Measurements from ENCODE around the gene TANC1. TPM values are rescaled to one million over a fixed set of nuclear protein-coding genes. Genes with fewer than 3 reads are reported as not detected.
A peak's percentile ranks its signal among the peaks of the same experiment; 100 is the strongest.

Gene TANC1
- total RNA-seq, 4 donors from 2014 or later = 34.5 to 125 (median 47.0) TPM

- H3K9me3 ChIP-seq = no peaks in the 10 kb centered on the region
- no peaks in the 10 kb centered on the region for H3K27me3 ChIP-seq
- H3K4me1 ChIP-seq = peaks cover 0 to 14% (median 4%) of the 10 kb centered on the region in 4 donors
- peak in 2 of 3 donors; percentile 36 to 55 for TF ChIP-seq POLR2AphosphoS5 (IDR thresholded peaks at IDR 0.05)
- TF ChIP-seq CTCF (IDR thresholded peaks at IDR 0.05) = no peak
- H3K4me3 ChIP-seq = no peak overlapping the region
- intact Hi-C loops (cut with DNase I; ENCODE audit: low total_unique reads) (no loop called here), in situ Hi-C loops (cut with MboI; ENCODE audit: low pct_ligation_motif_present in 1 of 4, low pct_unique_long_range_greater_than_20kb in 1 of 4, low sequenced_read_pairs in 3 of 4) (no loop called here)
- H3K27ac ChIP-seq = peak overlapping the region; percentile 48 to 73 (median 57)
- no peaks in the 10 kb centered on the region for H3K36me3 ChIP-seq
- 48 to 72% methylated on average over 3 to 15 of the region's 15 CpGs for WGBS, 2 donors (ENCODE audit: low coverage in 1 of 2)
- peak; percentile 71 for DNase-seq
Observed at GRCh38 chr2:159209341-159210306, 241.2 kb downstream of the TANC1 start.

- Histone ChIP-seq H3K27me3 (no peaks in the 10 kb centered on the region), H3K4me1 (peaks cover 0 to 14% (median 4%) of the 10 kb centered on the region in 4 donors), H3K4me3 (no peak overlapping the region), H3K36me3 (no peaks in the 10 kb centered on the region), H3K27ac (no peak overlapping the region), H3K9me3 (no peaks in the 10 kb centered on the region)
- in situ Hi-C loops (cut with MboI; ENCODE audit: low pct_ligation_motif_present in 1 of 4, low pct_unique_long_range_greater_than_20kb in 1 of 4, low sequenced_read_pairs in 3 of 4) (no loop called here), intact Hi-C loops (cut with DNase I; ENCODE audit: low total_unique reads) (no loop called here)
- TF ChIP-seq CTCF (IDR thresholded peaks at IDR 0.05) (no peak), POLR2A (IDR thresholded peaks at IDR 0.05) (no peak), EP300 (IDR thresholded peaks at IDR 0.05; ENCODE audit: low read depth) (no peak), POLR2AphosphoS5 (IDR thresholded peaks at IDR 0.05) (no peak)
- WGBS, 2 donors (ENCODE audit: low coverage in 1 of 2) = 80 to 86% methylated on average over 9 to 14 of the region's 14 CpGs
- no peak for DNase-seq
Observed at GRCh38 chr2:159211447-159212396, 243.3 kb downstream of the TANC1 start.

GRCh38 chr2:159213296-159213695, 244.9 kb downstream of the TANC1 start:
- TF ChIP-seq POLR2A (IDR thresholded peaks at IDR 0.05) (no peak), EP300 (IDR thresholded peaks at IDR 0.05; ENCODE audit: low read depth) (no peak), CTCF (IDR thresholded peaks at IDR 0.05) (no peak), POLR2AphosphoS5 (IDR thresholded peaks at IDR 0.05) (no peak)
- in situ Hi-C loops (cut with MboI; ENCODE audit: low pct_ligation_motif_present in 1 of 4, low pct_unique_long_range_greater_than_20kb in 1 of 4, low sequenced_read_pairs in 3 of 4) = no loop called here
- 85 to 87% methylated on average over 5 of the region's 5 CpGs for WGBS, 2 donors (ENCODE audit: low coverage in 1 of 2)
- DNase-seq = no peak
- no peak overlapping the region for H3K4me3 ChIP-seq
- peaks cover 0 to 4% (median 0%) of the 10 kb centered on the region in 4 donors for H3K36me3 ChIP-seq
- H3K9me3 ChIP-seq = no peaks in the 10 kb centered on the region
- peaks cover 0 to 14% (median 4%) of the 10 kb centered on the region in 4 donors for H3K4me1 ChIP-seq
- intact Hi-C loops (cut with DNase I; ENCODE audit: low total_unique reads) = no loop called here
- no peak overlapping the region for H3K27ac ChIP-seq
- no peaks in the 10 kb centered on the region for H3K27me3 ChIP-seq

Data from transverse colon (tissue), 4 donors.